Left cardiac atrium (tissue), 4 donors: ENCODE measurements around the gene FHL2. TPM values are rescaled to one million over a fixed set of nuclear protein-coding genes. Genes with fewer than 3 reads are reported as not detected.

ENCODE experiments used
- ATAC-seq, 2 donors: fragments of 200-7000 bp; cut with Tn5 transposase; one replicate each; pipeline ENCODE4 v1.9.1; 2020; ENCODE audit warnings: mild to moderate bottlenecking in 2 of 2, moderate library complexity in 2 of 2
- DNase-seq: peaks from one replicate; pipeline ENCODE4 v3.0.0-alpha.2; 2020
- intact Hi-C, 2 donors: fragments of 100-400 bp; cut with DNase I; formaldehyde crosslinking; loops; one replicate each; pipeline versions ENCODE4 v1.14.1 to v1.15.1; 2022 to 2023
- total RNA-seq, 2 donors: library from RNA; stranded (reverse); fragmentation: NEBNext Ultra II Directional; extraction: Animal tissue kit (Norgen Biotek cat#: 25700); gene quantifications; one replicate each; pipeline ENCODE4 v1.2.1, GENCODE V29; 2021
- donor health status: DM: no; HTN: yes; CAD: no.
- donor health status: DM: no; HTN: yes; CAD: no; lungs with severe emphysema.
- donor health status: DM: yes; HTN: yes; CAD: no.
- donor health status: Dilated cardiomyopathy.

Gene FHL2
- total RNA-seq, 2 donors from 2014 or later: 32.3 to 92.2 TPM

DNA sequence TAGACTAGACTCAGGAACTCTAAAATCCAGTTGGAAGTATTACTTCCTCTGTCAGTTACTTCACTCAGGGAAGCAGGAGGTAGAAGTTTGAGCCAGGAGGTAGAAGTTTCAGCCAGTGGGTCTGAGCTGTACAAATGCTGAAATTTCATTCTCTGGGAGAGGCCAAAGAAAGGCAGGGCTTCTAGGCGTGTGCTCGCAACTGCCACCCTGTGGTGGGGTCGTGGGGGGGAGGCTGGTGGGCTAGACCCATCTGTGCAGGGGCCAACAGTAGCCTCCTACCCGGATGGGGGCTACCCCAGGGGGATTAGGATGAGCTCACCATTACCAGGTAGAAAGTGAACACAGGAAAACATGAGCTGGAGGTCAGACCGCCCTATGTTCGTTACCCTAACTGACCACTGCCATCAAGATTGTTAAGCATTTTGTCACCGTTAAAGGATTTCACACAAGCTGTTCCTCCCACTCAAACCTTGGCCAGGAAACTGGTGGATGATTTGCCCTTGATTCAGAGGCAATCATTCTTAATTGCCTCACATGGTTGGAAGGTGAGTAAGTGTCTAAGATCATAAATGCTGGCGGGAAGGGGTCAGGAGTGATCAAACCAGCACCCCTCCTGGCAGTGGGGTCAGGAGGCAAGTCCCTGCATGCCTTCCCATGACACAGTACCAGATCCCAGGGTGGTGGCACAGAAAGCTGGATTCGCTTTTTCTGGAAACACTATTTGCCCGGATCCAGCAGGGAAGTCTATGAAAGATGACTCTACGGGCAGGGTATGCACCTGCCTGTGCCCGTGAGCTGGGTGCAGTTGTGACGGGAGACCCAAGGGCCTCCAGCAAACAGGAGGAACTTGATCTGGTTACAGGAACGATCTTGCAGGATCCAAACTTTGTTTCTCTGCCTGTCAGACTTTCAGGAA is 5.2 kb upstream of the FHL2 start:
- intact Hi-C loops: no loop called here
- ATAC-seq (peak; percentile 43 to 81), DNase-seq (no peak)

DNA sequence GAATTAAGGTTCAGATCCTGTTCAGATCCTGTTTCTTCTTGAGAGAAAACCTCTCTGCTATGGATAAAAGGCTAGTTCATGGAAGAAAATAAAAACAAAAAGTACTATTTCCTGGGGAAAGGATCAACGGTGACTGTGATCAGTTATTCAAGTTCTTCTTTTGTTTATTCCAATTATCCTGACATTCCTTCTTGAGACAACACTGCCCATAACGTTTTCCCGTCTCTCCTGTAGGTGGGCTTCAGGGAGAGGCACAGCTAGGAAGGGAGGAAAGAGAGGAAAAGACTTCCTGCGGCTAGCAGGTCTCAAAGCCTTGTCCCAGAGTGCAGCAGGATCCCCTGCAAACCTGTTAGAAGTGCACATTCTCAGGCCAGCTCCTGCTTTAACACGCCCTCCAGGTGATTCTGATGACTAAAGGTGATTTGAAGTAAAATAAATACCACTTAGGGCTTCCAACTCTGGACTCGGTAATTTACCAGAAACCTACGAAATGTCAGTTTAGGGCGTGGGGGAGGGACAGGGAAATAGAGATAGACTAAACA is 4.5 kb upstream of the FHL2 start:
- ATAC-seq (no peak), DNase-seq (no peak)
- intact Hi-C loops: no loop called here

DNA sequence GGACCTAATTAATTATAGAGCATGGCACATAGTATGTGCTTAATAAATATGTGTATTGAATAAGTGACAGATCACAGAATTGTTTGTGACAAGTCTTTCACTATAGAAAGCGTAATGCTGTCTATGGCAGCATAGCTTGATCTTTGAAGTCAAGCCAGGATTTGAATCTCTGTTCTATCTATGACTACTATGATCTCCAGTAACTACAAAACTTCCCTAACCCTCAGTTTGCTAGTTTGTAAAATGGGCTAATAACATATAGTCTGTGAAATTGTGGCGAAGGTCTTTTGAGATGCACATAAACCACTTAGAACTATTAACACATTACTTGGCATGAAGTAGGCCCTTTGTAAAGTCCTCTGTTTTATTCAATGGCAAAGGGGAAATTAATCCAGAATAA is 4.0 kb upstream of the FHL2 start:
- intact Hi-C loops: no loop called here
- ATAC-seq: no peak

DNA sequence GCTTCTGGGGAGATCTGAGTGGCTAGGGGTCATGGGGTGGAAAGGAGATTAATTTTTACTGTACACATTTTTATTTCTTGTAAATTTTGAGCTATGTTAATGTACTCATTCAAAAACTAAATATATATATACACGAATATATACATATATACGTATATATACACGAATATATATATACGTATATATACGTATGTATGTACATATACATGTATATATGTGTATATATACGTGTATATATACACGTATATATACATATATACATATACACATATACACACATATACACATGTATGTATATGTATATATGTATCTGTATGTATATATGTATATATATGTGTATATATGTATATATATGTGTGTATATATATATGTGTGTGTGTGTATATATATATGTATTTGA is 3.0 kb upstream of the FHL2 start:
- intact Hi-C loops: no loop called here
- no peak for ATAC-seq
- DNase-seq: no peak

More for the DNA sequence above, 4.0 kb upstream of the FHL2 start:
- DNase-seq: no peak

DNA sequence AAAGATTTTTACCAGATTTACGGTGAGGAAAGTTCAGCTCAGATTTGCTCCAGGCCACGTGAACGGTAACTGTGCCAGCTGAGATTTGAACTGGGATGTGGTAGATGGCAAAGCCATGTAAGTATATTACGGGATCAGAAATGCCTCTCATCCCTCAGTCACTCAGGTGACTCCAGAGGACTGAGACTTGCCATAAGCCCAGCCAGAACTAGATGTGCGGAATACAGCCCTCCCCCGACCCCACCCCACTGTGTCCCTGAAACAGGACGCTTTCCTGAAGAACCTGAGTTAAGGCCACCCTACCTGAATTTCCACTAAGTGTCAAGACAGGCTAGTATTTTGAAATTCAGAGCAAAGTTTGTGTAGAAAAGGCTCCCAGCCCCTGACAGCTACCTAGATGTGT is 1.3 kb upstream of the FHL2 start:
- DNase-seq: no peak
- ATAC-seq: no peak
- intact Hi-C loops: no loop called here

DNA sequence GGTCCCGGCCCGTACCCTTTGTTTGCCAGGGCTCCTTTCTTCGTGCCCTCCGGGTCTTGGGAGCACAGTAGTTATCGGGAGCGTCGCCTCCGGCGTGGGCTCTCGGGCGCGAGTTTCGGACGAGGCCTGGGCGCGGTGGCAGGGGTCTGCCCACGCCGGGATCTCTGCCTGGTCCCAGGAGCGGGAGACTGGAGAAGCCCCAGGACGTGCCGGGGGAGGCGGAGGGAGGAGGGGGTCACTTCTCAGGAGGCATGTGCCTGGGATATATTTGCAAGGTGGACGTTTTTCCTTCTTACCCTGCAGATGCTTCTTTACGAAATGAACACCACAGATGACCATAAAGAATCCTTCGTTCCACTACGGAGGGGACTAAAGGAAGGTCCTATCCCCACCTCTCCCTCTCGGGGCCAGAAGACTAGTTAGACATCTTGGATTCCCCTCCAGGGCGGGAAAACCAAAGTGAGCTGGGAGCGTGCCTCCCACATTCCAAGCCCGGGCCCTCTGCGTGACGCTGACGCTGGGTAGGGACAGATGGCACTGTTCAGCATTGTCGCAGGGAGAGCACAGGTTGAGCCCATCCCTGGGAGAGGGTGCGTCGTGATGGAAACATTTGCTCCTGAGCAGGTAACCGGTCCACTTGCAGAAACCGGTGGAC is 483 bp upstream of the FHL2 start:
- no peak for DNase-seq
- no peak for ATAC-seq
- intact Hi-C loops: no loop called here

DNA sequence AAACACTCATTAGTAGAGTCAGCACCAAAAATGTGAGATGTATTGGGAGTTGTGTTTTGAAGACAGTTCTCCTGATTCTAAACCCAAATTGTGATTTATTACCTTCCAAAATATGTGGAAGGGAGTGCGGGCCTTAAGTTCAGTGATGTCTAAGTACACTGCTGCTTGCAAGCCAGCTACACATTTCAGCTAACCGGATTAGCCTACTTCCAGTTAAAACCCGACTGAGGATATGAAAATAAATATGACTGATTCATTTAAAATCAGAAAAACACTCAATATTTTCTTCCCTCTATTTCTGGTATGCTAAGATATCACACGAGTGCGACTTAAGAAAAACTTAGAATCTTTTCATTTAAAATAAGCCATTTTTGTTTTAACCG is 907 bp downstream of the FHL2 start:
- DNase-seq: no peak
- ATAC-seq: no peak

DNA sequence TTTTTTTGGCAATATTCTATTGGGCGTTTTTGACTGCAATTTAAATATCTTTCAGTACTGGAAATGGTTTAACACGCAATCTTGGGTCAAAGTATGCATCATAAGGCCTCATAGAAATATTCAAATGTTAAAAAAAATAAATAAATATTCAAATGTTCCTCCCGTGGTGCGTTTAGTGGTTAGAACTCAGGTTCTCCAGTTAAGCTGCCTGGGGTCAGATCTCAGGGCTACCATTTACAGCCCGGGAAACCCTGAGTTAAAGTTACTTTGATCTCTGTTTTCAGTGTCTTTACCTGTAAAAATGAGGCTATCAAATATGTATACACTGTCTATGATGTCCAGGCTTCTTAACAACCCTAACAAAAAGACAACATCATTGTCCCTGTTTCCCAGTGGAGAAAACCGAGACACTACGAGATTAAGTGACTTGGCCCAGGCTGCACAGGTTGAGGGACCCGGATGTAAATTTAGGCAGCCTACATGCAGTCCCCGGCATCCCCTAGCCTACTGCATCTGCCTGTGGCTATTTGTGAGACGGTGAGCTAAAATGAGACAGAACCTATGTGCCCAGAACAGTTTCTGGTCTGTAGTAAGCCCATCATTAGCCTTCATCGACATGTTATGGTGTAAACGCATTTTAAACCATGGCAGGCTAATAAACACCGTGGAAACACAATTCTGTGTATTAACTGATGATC is 1.7 kb downstream of the FHL2 start:
- intact Hi-C loops: no loop called here
- ATAC-seq: no peak
- no peak for DNase-seq

More for the DNA sequence above, 907 bp downstream of the FHL2 start:
- intact Hi-C loops: no loop called here

DNA sequence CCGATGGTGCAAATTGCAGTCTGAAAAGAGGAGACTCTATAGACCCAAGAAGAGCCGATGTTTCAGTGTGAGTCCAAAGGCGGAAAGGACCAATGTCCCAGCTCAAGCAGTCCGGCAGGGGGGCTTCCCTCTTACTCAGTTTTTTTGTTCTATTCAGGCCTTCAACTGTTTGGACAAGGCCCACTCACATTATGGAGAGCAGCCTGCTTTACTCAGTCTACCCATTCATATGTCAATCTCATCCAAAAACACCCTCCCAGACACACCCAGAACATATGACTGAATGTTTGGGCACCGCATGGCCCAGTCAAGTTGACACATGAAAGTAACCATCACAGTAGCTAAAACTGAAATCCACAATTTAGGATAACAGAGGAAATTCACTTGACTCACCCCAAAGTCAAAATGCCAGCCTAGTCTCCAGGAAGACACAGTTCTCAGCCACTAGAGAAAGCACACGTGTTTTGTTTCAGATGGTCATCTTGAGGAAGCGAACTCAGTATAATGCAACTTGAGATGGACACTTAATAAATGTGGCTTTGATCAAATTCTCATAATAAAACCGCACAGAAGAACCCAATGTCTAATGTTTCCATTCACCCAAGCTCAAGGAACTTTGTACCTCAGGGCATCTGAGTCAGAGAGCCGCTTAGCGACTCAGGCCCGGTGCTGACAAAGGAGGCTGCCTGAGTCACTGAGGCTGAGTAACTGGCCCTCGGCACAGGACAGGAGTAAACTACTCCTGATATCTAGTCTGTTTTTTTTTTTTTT is 2.4 kb downstream of the FHL2 start:
- DNase-seq (peak; percentile 48), ATAC-seq (peak in 1 of 2 donors; percentile 51)
- intact Hi-C loops: no loop called here

DNA sequence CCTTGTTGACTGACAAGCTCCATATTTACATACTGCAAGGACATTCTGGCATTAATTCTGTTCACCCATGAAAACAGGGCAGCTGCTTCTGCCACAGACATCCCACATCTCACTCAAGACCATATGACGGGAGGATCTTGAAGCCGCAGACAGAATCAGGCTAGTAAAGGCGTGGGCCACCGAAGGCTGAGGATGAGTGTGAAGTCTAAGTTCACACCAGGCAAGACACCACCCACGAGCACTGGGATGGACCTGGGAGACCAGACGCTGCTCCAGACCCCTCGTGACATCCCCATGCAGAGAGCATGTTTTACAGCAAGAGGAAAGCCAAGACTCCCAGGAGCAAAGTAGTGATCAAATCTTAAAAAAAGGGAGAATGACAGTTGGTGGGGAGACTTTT is 3.2 kb downstream of the FHL2 start:
- ATAC-seq (no peak), DNase-seq (no peak)
- intact Hi-C loops: no loop called here

DNA sequence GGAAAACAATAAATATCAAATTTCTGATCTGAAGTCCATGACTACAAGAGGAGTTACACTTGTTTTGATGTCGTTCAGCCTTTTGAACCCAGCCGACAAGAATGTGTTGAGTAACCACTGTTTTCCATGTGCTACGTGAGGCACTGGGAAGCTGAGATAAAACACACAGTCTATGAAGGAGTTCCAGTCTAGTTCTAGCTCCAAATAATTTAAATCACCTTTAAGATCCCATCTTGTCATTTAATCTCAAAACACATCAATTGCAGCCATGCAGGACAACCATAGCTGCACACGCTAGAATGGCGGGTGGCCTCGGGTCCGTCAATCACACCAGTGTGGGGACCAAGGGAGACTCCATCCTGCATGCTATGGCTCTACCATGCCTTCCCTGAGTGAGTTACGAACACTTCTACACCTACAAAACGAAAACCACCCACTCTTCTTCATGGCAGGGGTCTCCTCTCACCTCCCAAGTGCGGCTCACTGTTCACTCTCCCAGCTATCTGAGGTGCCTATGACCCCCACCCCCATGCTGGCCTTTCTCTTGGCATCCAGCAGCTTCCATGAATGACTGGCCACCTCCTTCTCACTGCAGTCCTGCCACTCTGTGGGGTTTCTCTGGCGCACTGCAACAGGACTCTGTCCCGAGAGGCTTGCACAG is 3.8 kb downstream of the FHL2 start:
- intact Hi-C loops: no loop called here
- DNase-seq: no peak
- no peak for ATAC-seq

DNA sequence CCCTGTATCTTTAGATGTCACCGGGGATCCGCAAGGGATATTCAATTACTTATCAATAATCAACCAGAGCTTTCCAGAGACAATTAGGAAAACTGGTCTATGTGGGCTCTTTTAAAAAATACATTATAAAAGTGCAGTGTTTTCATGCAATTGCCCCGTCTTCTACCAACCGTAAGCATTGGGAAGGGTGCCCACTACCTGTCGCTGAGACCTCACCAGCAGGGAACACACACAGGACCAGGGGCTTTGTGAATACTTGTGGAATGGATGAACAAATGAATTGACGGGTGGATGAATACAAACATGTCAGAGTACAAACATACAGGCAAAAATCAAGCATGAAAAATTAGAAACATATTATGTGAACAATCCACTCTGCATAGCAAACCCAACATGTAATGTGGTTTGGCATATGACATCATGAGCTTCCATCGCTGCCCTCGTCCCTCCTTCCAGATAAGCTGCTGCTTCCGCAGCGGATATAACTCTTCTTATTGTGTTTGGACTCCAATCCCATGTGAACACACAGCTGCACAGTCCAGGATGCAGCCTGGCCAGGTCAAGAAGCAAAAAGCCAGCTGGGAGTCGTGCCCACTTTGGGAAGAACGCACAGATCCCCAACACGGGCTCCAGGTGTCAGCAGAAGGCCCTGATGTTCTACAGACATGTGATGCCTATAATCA is 5.3 kb downstream of the FHL2 start:
- DNase-seq (peak; percentile 65), ATAC-seq (peak; percentile 28 to 55)
- intact Hi-C loops: no loop called here

DNA sequence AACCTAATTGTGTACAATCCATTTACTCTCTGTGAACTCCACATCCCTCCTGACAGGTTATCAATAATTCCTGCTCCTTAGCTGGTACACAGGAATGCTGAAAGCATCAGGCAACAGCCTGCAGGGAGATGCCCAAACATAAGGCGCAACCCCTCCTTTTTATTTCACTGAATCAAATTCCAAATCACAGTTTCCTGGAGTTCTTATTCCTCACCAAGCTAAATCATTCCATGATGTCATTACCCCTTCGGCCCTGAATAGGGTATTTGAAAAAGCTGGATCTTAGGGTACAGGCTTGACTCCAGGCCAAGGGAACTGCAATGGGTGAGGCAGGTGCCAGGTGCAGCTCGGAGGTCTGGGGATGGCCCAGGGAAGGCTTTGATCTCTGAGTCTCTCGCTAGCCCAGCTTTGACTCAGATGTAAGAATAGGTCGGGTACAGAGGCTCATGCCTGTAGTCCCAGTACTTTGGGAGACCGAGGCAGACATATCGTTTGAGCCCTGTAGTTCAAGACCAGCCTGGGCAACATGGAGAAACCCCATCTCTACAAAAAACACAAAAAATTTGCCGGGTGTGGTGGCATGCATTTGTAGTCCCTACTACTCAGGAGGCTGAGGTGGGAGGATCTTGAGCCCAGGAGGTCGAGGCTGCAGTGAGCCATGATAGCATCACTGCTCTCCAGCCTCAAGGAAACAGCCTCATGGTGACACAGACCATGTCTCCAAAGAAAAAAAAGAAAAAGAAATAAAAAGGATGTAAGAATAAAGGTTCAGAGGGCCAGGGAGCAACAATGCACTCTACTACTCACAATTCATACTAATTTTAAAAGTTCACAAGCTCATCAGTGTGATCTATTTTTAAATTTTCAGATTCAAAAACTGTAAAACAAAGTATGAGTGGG is 6.8 kb downstream of the FHL2 start:
- ATAC-seq (no peak), DNase-seq (no peak)
- intact Hi-C loops: no loop called here

DNA sequence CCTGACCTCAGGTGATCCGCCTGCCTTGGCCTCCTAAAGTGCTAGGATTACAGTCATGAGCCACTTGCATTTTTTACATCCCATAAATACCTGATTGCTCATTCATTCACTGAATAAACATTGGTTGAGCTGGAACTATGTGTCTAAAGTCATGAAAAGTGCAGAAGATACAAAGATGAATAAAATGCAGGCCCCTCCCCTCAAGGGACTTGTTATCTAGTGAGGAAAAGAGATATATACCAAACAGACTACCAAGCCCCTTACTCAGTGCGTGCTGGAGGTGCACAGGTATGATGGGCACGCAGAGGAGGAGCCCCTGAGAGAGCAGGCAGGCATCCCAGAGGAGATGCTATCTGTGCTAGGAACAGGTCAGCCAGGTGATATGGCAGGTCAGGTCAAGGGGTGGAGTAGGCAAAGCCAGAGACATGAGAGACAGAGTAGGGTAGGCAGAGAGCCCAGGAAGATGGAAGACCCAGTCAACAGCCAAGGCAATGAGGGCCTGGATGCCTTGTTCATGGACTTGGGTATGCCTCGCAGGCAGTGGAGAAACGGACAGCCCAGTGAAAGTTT is 7.7 kb downstream of the FHL2 start:
- ATAC-seq: no peak
- intact Hi-C loops: no loop called here

DNA sequence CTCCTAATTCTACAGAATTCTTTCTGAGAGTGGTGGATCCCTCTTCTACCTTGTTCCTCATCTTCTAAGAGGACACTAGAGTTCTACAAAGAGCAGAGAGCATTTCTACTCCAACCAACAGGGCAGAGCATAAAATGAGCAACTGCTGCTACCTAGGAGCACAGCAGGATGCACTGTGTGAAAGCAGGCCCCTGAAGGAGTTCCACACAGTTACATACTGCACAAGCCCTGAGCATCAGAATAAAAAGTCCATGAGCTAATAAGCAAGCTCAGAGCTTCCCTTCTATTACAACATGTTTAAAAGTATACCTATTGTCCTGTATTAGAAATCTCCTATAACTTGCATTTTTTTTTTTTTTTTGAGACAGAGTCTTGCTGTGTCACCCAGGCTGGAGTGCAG is 8.4 kb downstream of the FHL2 start:
- ATAC-seq (no peak), DNase-seq (no peak)

More for the DNA sequence above, 7.7 kb downstream of the FHL2 start:
- DNase-seq: no peak

DNA sequence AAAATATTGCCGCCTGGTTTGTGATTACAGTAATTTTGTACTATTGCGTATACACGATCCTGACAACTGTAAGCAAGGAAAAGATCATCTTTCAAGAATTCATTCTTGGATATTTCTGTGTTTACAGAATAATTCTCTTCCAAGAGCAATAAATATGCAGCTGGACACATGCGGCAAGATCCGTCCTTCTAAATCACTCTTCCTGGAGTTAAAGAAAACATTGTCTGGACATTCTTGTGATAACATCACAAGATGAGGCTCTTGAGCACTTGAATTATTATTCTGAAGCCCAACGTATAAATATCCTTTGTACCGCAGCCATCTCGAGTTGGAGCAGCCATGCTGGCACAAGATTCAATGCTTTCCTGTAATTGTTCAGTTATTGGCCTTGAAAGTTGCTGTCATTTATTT is 9.9 kb downstream of the FHL2 start:
- ATAC-seq (peak; percentile 17 to 59), DNase-seq (no peak)

More for the DNA sequence above, 8.4 kb downstream of the FHL2 start:
- intact Hi-C loops: no loop called here

More for the DNA sequence above, 9.9 kb downstream of the FHL2 start:
- intact Hi-C loops: loop anchor here in 1 of 2 donors (5.0 kb wide), 1 partner anchor 128 kb away; no protein-coding TSS in a partner anchor
